NOMO-1 (cell line): ENCODE results near the gene ADAMTS17.

Experiments
- DNase-seq, 2 experiments: peaks; one replicate each; lab custom pipeline; 2025; ENCODE audit not compliant: unreplicated experiment in 2 of 2; lab: John Stamatoyannopoulos, UW

The ADAMTS17 gene

DNA sequence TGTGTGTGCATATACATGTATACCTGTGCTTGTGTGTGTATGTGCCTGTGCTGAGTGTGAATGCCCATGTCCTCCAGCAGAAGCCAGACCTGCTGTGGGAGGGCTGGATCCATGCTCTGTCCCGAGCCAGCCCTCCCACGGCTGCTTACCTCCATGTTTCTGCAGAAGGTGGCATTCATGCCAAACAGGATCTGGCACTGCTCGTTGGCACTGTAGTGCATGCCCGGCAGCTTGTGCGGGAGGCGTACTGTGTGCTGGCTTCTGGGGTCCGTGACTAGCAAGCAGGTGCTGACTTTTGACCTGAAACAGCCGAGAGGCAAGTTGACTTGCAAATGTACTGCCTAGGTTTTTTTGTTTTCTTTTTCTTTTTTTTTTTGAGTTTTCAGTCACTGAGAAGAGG lies 189.3 kb downstream of the ADAMTS17 start:
- DNase-seq = no peak

DNA sequence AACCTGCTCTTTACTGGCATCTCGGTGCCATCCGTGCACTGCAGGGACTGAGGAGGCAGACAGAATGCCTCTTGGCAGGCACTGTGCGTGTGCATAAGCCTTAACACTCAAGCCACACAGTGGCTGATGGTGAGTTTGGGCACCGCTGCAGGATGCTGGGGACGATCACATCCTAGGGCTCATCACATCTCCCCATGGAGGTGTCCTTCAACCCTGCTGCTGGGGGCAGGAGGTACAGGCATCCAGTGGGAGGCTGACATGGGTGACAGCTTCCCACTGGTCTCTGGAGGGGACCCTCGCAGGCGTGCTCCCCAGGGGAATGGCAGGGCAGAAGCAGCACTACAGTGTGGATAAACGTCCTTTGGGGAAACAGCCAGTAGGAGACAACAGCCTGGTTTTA lies 190.9 kb downstream of the ADAMTS17 start:
- no peak for DNase-seq

DNA sequence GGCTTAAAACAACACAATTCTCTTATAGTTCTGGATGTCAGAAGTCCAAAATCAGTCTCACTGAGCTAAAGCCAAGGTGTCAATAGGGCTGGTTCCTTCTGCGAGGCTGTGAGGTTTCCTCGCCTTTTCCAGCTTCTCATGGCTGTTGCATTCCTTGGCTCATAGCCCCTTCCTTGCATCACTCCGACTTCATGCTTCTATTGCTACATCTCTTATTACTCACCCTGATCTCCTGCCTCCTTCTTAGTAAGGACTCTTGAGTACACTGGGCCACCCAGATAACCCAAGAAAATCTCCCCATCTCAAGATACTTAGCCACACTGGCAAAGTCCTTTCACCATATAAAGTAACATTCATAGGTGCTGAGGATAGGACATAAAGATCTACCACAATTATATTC lies 193.9 kb downstream of the ADAMTS17 start:
- no peak for DNase-seq

DNA sequence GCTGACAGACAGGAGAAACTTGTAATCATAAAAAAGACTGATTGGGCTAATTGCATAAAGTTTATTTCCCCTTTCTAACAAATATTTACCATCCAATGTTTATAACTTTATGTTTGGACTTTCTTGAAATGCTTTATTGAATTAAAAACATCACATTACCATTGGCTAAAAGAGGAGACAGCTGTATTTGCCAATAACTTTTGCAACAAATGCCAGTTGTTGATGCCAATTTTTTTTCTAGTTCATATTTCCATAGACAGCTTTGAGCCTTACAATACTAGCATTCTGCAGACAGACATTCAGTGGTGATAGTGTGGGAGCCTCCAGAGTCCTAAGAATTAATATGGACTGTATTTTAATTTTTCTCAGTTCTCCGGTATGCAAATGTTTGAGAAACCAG lies 198.4 kb downstream of the ADAMTS17 start:
- no peak for DNase-seq

DNA sequence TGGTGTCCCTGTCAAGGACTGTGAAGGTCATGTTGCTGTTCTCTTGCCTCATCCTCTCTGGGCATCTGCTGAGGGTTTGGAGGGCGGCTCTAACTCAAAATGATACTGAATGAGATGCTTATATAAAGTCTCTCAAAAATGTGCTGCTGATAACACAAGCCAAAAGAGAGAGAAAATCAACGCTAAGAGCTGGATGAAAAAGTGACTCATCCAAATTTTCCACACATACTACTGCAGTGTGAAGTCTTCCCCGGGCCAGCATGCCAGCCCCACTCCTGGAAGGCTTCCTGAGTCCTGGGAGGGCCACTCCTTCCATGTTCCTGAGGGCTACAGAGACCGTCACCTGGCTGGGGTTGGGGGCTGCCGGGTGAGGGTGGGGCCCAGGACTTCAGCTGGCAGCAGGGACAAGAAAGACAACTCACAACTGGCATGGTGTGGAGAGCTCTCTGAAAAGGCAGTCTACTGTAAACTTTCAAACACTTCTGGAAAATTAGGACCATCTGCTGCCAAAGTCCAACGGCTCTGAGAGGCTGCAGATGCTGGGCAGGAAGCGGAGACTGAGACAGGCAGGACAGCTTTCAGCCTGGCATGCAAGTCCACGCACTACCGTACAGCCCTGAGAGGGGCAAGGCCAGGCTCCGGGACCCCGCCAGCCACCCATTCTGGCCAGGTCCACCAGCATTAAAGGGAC lies 200.3 kb downstream of the ADAMTS17 start:
- no peak for DNase-seq

DNA sequence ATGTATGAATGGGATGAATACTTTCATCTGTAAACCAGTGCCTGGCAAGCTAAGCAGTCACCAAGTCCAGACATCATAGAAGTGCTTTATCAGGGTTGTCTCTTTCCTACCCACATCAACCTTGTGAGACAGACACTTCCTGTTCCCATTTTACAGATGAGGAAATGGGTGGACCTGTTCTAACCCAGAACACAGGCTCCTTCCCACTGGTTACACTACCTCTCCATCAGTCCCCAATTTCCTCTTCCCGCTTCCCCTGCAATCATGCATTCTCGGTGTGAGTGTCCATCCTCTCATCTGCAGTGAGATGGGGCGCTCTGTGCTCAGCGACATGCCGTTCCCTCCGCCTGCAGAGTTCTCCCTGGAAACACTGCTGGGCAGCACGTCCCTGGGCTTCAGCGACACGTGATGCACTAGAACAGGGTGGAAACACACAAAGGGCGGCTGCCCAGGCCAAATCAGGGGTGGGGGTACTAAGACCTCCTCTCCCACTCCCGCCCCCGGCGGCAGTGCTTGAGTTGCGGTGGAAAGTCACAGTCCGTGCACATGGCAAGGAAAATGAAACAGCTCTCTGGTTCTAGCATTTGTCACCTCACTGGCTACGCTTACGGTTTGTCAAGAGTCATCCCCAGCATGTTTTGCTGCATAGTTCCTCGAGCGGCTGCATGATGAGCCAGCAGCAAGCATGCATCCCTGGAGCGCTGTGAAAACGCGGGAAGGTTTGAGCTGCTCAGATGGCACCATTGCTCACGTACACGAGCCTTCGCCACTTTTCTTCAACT lies 201.1 kb downstream of the ADAMTS17 start:
- DNase-seq = no peak

DNA sequence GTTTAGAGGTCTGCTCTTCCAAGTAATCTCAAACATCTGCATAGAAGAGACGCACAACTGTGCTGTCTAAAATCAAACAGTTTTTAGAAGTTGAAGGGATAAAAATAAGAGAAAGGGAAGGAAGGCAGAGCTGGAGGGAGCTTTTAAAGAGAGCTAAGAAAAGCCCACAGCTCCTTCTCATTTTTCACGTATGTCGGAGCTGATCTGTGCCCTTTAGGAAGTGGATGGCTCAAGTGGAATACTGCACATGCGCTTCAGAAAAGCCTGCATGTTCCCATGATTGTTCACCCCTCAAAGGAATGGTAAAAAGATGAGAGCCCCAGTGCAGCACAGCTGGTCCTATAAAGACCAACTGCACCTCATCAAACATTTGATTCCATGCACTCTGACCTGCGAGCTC lies 207.2 kb downstream of the ADAMTS17 start:
- DNase-seq = no peak

DNA sequence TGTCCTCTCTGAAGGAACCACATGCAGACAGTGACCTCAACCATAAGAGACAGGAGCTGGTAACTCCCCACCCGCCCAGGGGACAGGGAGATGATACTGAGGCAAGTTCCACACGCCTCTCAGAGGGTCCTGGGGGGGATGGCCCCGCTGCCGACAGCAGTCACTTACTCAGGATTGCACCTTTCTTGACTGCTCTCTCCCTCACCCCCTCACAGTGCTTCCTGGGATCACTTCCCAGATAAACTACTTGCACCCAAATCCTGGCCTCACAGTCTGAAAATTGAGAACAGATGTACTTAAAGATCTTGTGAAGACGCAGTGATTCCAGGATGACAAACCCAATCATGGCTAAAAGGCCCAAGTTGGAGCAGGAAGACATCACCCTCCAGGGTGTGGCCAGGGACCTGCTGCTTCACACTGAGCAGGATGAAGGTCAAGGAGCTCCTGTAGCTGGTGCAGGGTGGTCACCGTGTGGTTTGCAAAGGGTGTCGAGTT lies 207.6 kb downstream of the ADAMTS17 start:
- DNase-seq = no peak

DNA sequence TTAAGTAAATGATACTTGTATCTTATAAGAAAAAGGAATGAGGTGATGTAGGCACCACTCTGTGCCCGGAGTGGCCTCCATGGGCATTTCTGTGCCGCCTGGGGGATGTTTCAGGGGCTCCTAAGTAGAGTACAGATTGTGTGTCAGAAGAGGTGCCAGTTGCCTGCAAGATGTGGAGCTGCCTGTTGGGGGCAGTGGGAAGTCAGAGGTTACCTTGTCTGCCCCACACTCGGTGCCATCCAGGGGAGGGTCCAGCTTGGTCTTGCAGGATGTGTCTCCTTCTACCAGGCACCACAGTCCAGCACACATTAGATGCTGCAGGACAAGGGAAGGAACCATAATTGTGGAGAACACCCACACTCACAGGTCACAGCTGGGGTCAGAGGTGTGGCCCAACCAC lies 208.8 kb downstream of the ADAMTS17 start:
- no peak for DNase-seq

DNA sequence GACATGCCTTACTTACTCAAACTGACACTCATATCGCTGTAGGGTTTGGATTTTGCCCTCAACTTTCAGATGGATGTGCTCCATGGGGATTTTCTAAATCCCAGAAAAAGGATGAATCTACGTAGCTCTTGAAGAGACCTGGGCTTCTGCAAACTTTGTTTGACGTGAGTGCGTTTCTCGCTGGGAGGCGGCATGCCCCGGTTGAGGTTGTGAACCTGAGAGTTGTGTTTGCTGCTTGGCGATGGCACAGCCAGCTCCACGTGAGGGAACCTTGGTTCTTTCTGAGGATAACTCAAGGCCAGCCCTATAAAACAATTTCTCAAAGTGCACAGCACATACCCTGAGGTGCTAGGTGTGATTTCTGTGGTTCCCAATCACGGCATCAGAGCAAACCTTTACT lies 209.5 kb downstream of the ADAMTS17 start:
- no peak for DNase-seq

DNA sequence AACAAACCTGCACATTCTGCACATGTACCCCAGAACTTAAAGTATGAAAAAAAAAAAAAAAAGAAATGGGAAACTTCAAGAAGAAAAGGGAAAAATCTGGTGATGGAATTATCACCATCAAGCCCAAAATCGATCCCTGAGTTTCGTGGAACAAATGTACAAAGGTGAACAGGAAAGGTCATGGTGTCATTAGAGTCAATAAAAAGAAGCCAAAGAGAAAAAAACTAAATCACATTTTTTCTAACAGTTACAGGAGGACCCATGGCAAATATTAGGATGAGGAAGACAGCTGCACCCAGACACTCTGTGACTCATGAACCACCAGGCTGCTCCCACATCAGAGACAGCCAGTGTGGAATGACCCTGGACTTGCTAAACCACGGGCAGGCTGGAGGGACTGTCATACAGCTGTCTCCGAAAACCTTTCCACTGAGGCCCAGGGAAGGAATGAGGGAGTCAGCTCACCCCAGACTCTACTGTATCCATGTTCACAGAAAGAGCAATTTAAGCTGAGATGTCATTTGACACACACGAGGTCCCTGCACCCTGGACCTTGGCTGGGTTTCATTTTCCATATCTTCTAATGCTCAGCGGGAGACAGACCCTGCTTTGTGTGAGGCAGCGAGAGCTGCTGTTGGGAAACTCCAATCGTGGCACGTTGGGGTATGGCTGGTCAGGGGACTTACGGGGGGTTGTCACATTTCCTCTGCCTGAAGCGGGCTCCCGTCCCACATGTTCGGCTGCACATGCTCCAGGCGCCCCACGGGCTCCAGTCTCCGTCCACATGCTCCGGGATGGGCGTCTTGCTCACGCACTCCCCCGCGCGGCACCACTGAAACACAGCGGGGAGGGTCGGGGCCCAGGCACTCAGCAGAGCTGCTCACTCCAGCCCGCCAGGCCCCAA lies 210.2 kb downstream of the ADAMTS17 start:
- DNase-seq = peak; percentile 13 to 24

DNA sequence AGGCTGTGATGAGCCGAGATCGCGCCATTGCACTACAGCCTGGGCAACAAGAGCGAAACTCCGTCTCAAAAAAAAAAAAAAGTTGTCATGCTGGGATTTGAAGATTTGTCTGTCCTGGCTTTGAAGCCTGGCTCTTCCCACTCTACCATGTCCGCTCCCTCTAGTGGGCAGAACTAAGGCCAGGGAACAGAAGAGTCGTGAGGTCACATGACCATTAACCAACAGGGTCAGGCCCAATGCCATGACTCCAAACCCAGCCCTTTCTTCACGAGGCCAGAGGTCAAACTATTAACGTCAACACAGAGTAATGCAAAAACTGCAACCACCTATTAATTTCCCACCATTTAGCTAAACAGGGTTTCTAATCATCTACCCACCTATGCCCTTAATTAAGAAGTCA lies 212.1 kb downstream of the ADAMTS17 start:
- no peak for DNase-seq

DNA sequence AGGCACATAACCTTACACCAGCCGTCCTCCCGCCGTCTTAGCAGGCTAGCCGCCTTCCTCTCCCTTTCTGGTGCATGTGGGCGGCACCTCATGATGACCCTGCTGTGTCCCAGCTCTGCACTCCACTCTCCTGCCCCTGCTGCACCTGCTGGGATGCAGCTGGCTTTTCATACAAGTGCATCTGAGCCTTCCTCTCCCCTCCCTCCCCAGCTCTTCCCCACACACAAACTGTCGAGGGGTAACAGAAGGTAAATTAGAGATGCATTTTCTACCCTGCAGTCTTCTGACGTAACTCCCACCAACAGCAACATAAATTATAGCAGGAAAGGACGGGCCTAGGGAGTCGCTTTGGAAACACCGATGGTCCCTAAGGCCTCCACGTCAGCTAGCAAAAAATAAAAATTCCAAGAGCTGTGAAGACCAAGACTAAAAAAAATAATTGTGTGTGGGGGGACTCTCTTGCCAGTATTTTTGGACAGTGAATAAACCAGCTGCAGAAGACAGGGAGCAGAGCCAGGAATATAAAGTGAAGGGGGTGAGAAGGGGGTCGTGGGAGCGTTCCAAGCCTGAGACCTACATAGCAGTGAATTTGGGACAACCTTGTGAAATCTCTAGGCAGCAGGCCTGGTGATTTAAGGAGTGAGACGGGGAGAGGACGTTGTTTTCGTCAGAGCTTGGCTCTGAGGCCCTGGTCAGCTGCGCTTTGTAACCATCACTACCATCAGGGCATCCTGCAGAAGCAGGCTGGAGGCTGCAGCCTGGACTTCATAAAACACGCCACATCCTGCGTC lies 216.2 kb downstream of the ADAMTS17 start:
- DNase-seq = no peak

DNA sequence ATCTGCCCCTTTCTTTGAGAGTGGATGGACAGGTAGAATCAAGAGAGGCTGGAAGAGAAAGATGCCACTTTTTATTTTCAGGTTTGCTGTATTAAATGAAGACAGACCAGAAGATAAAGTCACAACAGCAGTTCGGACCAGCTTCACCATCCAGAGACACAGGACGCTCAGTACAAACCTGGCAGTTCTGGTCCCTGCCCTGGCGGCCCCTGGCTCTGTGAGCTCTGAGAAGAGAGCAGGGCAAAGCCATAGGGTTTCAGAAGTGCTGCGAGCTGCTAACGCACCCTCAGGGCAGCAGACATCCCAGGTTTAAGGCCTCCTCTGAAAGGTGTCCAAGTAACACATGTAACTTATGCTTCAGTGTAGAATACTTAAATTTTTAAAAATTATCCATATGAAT lies 216.8 kb downstream of the ADAMTS17 start:
- no peak for DNase-seq

DNA sequence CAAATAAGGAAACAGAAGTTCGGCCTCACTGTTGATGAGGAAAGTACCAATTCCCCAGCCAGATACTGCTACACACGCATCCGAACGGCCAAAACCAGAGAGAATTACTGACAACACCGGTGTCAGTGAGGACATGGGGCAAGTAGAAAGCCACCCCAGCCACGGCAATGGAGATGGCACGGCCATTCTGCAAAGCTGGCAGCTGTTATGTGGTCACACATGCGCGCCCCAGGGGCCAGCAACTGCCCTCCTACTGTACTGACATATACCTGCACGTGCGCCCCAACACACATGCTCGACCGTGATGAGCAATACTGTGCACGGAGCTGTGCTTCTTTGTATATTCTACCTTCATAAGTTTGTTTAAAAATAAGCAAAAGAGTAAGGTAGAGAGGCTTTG lies 217.4 kb downstream of the ADAMTS17 start:
- DNase-seq = no peak

DNA sequence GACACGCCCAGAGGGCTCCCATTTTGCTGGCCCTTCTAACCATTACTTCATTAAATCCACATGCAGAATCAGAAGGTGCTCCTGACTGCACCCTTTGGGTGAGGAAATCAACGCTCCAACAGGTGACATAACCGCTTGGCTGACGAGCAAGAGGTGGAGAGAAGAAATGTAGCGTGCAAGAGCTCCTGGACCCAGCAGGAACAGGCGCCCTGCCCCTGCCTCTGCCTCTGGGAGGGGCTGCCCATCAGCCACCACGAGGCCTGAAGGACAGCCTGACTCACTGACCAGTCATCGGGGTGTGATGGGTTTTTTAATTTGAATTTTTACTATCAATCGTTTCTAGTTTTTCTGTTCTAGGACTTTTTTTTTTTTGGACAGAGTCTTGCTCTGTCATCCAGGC lies 218.2 kb downstream of the ADAMTS17 start:
- DNase-seq = no peak

DNA sequence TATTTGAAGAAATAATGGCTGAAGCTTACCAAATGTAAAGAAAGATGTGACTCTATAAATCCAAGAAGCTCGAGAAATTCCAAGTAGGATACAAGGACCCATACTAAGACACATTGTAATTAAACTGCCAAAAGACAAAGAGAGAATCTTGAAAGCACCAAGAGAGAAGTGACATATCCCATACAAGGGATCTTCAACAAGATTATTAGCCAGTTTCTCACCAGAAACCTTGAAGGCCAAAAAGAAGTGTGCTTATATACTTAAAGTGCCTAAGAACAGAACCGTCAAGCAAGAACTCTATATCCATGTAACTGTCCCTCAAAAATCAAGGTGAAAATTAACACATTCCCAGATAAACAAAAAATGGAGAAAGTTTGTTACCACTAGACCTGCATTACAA lies 220.5 kb downstream of the ADAMTS17 start:
- no peak for DNase-seq

DNA sequence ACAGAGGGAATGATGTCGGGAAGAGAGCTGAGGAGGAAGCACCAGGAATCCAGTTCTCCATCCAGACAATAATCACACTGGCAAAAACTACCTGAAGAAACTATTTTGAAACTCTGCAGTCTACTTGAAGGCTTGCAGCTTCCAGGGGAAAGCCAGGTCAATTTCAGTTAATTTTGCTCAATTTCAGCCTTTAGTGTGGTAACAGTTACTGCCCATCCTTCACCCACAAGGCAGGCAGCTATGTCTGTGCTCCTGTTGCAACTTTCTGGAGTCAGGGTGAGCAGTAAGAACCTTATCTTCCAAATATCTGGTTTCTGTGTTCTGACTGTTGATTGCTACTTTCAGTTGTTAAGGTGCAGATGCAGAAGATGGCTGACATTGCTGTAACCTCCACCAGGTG lies 221.7 kb downstream of the ADAMTS17 start:
- DNase-seq = peak; percentile 2 to 16

DNA sequence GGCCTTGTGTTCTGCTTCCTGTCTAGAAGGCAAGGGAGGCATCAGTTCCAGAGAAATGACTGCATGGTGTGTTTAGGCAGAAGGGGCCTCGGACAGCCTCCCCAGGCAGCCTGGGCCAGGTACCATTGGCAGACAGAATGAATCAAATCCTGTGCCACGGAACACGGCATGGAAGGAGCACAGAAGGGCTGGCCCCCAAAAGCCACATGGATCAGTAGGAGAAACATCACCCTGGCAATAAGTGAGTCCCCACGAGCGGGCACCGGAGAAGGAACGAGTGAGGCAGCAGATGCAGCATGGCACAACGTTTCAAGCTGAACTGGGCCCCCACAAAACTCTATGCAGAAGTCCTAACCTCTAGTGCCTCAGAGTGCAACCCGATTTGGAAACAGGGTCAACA lies 223.2 kb downstream of the ADAMTS17 start:
- DNase-seq = no peak

DNA sequence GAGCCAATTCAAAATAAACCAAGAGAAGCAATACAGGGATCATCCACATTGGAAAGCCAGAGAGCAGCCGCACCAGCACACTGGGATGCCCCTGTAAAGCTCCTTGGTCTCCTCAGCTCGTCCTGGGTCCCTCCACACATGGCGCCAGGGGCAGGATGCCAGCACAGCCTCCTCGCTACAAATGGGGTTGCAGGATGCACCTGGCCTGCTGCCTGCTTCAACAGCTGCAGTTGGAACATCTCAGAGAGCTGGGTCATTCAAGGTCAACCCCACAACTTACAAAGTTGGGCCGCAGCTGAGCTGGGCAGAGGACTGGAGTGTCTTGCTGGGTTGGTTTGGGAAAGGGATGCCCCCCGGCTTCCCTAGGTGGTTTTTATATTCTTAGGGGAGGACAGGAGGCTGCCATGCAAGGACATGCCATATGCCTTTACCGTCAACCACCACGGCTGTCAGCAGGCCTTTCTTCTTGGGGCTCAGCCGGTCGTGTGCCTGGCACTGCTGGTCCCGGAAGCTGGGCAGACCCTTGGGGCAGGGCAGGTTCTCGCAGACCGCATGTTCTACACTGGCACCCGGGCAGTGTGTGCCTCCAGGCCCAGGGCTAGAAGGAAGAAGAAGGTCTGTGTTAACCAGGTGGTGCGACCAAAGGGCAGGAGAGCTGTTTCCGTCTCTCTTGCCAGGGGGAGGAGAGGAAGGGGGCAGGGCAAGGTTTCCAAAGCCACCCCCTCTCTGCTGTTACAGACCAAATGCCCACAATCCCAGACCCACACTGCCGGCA lies 225.2 kb downstream of the ADAMTS17 start:
- no peak for DNase-seq
